HepG2 (cell line): ENCODE results near the gene ADCY9. TPM values are rescaled to one million over a fixed set of nuclear protein-coding genes. Genes with fewer than 3 reads are reported as not detected.

Experiments used
- CAMTA2 ChIP-seq: sonication (generic); formaldehyde crosslinking; IDR thresholded peaks from 2 replicates; pipeline ENCODE4 v1.4.0; 2020; ENCODE audit warnings: mild to moderate bottlenecking, missing genetic modification reagents, borderline replicate concordance
- DNMT1 ChIP-seq: sonication (generic); formaldehyde crosslinking; IDR thresholded peaks from 2 replicates; pipeline ENCODE4 v1.5.1; 2020; ENCODE audit warnings: mild to moderate bottlenecking, missing genetic modification reagents
- FOXA1 ChIP-seq, 2 experiments: fragments of 450-650 bp in 1 of 2; sonication (generic) in 1 of 2; formaldehyde crosslinking in 1 of 2; IDR thresholded peaks; 2 replicates each; pipeline versions ENCODE4 v1.4.0 to v1.6.1; 2016 to 2020; ENCODE audit warnings: missing genetic modification reagents in 1 of 2
- FOXM1 ChIP-seq: sonication (generic); formaldehyde crosslinking; IDR thresholded peaks from 2 replicates; pipeline ENCODE4 v1.5.0; 2020; ENCODE audit warnings: missing genetic modification reagents
- GPN1 ChIP-seq: sonication (generic); formaldehyde crosslinking; IDR thresholded peaks from 2 replicates; pipeline ENCODE4 v1.5.1; 2020; ENCODE audit warnings: missing genetic modification reagents, borderline replicate concordance
- JARID2 ChIP-seq: sonication (generic); formaldehyde crosslinking; IDR thresholded peaks from 2 replicates; pipeline ENCODE4 v1.8.1; 2023; ENCODE audit warnings: missing genetic modification reagents, inconsistent platforms; ENCODE audit not compliant: insufficient replicate concordance
- KLF6 ChIP-seq: IDR thresholded peaks from 2 replicates; pipeline ENCODE4 v1.8.0; 2016; ENCODE audit warnings: missing biosample characterization, missing genetic modification reagents
- SIX4 ChIP-seq: sonication (generic); formaldehyde crosslinking; IDR thresholded peaks from 2 replicates; pipeline ENCODE4 v1.4.0; 2020; ENCODE audit warnings: missing genetic modification reagents
- SKI ChIP-seq: fragments of 450-650 bp; IDR thresholded peaks from one replicate; pipeline ENCODE4 v1.6.1; 2018; ENCODE audit warnings: mild to moderate bottlenecking; ENCODE audit not compliant: partially characterized antibody
- TBL1XR1 ChIP-seq: fragments of 150-350 bp; IDR thresholded peaks from 2 replicates; pipeline ENCODE4 v1.6.1; 2014; ENCODE audit warnings: borderline replicate concordance, low read length; ENCODE audit not compliant: partially characterized antibody
- TCF7L2 ChIP-seq: IDR thresholded peaks from 2 replicates; pipeline ENCODE4 v1.6.1; 2011; ENCODE audit warnings: mild to moderate bottlenecking, low read depth, low read length, moderate library complexity
- WIZ ChIP-seq: sonication (generic); formaldehyde crosslinking; IDR thresholded peaks from 2 replicates; pipeline ENCODE4 v1.5.1; 2020; ENCODE audit warnings: mild to moderate bottlenecking, missing genetic modification reagents
- XBP1 ChIP-seq: sonication (generic); formaldehyde crosslinking; IDR thresholded peaks from 2 replicates; pipeline ENCODE4 v1.5.0; 2020; ENCODE audit warnings: missing genetic modification reagents
- ZBTB20 ChIP-seq: sonication (generic); formaldehyde crosslinking; IDR thresholded peaks from 2 replicates; pipeline ENCODE4 v1.8.1; 2023; ENCODE audit warnings: missing genetic modification reagents, low read depth, mild to moderate bottlenecking, borderline replicate concordance
- ZBTB8A ChIP-seq: sonication (generic); formaldehyde crosslinking; IDR thresholded peaks from 2 replicates; pipeline ENCODE4 v1.4.0; 2020; ENCODE audit warnings: mild to moderate bottlenecking, low read depth, missing genetic modification reagents, borderline replicate concordance
- ZNF17 ChIP-seq: sonication (generic); formaldehyde crosslinking; IDR thresholded peaks from 2 replicates; pipeline ENCODE4 v1.5.0; 2020; ENCODE audit warnings: mild to moderate bottlenecking, missing genetic modification reagents
- ZNF34 ChIP-seq: sonication (generic); formaldehyde crosslinking; IDR thresholded peaks from 2 replicates; pipeline ENCODE4 v1.4.0; 2020; ENCODE audit warnings: mild to moderate bottlenecking, missing genetic modification reagents, borderline replicate concordance
- ZNF530 ChIP-seq: sonication (generic); formaldehyde crosslinking; IDR thresholded peaks from 2 replicates; pipeline ENCODE4 v1.5.0; 2020; ENCODE audit warnings: low read depth, mild to moderate bottlenecking, missing genetic modification reagents
- ZNF598 ChIP-seq: sonication (generic); formaldehyde crosslinking; IDR thresholded peaks from 2 replicates; pipeline ENCODE4 v1.5.1; 2020; ENCODE audit warnings: mild to moderate bottlenecking, missing genetic modification reagents, borderline replicate concordance
- ZNF619 ChIP-seq: sonication (generic); formaldehyde crosslinking; IDR thresholded peaks from 2 replicates; pipeline ENCODE4 v1.4.0; 2020; ENCODE audit warnings: mild to moderate bottlenecking, missing genetic modification reagents
- ZNF775 ChIP-seq: sonication (generic); formaldehyde crosslinking; IDR thresholded peaks from 2 replicates; pipeline ENCODE4 v1.4.0; 2020; ENCODE audit warnings: missing genetic modification reagents, mild to moderate bottlenecking, moderate library complexity, borderline replicate concordance
- ZNF883 ChIP-seq: sonication (generic); formaldehyde crosslinking; IDR thresholded peaks from 2 replicates; pipeline ENCODE4 v1.5.1; 2020; ENCODE audit warnings: mild to moderate bottlenecking, missing genetic modification reagents; ENCODE audit errors: not compliant biosample characterization
- ZNF891 ChIP-seq: sonication (generic); formaldehyde crosslinking; IDR thresholded peaks from 2 replicates; pipeline ENCODE4 v1.5.0; 2020; ENCODE audit warnings: mild to moderate bottlenecking, missing genetic modification reagents
- polyA plus RNA-seq, 8 experiments: library from polyadenylated mRNA; depleted of rRNA in 3 of 8; stranded (reverse) in 7 of 8; unstranded in 1 of 8; fragments of >200 nt; fragmentation: Illumina TruSeq in 4 of 8; extraction: Trizol in 4 of 8; gene quantifications; 2 replicates each; pipeline versions ENCODE4 v1.2.1 to v1.2.3, GENCODE V29; 2011 to 2016; ENCODE audit warnings: low read depth in 4 of 8, missing spikeins in 1 of 8, mixed read lengths in 1 of 8; ENCODE audit not compliant: insufficient read depth in 1 of 8
- total RNA-seq, 5 experiments: library from RNA; depleted of rRNA; stranded (reverse); fragments of >200 nt; fragmentation: Illumina TruSeq; extraction: Trizol; gene quantifications; 2 replicates each; pipeline ENCODE4 v1.2.3, GENCODE V29; 2016; ENCODE audit warnings: low read depth in 1 of 5
- TF ChIP-seq, protein P1 (sequence below): fragments of 450-650 bp; IDR thresholded peaks from 2 replicates; pipeline ENCODE4 v1.6.1; 2017
- TF ChIP-seq, protein P2 (sequence below): sonication (generic); formaldehyde crosslinking; IDR thresholded peaks from 2 replicates; pipeline ENCODE4 v1.5.0; 2020; ENCODE audit warnings: mild to moderate bottlenecking, missing genetic modification reagents
- TF ChIP-seq, protein P3 (sequence below): sonication (generic); formaldehyde crosslinking; IDR thresholded peaks from 2 replicates; pipeline ENCODE4 v1.4.0; 2020; ENCODE audit warnings: mild to moderate bottlenecking, missing genetic modification reagents
- TF ChIP-seq, protein P4 (sequence below): sonication (generic); formaldehyde crosslinking; IDR thresholded peaks from 2 replicates; pipeline ENCODE4 v1.4.0; 2020; ENCODE audit warnings: missing genetic modification reagents; ENCODE audit errors: not compliant biosample characterization

ADCY9 gene
- total and polyA plus RNA-seq, 2 of the 13 experiments (the other 11 are each of a cell fraction or from before 2014, with no cell fraction given): 11.2 to 13.9 TPM

DNA sequence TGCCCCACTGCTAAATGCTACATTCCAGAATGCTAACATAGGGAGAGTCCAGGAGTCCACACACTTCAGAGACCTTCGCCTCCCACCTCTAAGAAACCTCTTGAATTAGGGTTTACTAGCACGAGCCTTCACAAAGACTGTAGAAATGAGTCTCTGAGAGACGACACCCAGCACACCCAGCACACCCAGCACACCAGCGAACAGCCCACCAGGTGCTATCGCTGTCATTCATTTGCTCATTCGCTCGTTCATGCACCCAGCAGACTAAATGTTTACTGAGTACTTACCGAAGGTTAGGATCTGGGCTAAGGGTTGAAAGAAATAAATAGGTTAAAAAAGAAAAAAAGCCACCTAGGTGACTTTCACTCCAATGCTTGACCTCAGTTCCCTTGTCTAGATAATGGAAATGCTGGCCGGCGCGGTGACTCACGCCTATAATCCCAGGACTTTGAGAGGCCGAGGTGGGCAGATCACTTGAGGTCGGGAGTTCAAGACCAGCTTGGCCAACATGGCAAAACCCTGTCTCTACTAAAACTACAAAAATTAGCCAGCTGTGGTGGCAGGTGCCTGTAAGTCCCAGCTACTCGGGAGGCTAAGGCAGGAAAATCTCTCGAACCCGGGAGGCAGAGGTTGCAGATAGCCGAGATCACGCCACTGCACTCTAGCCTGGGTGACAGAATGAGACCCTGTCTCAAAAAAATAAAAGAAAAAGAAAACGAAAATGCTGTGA lies 100.8 kb downstream of the ADCY9 start (continued):
- TF ChIP-seq, protein P1, sequence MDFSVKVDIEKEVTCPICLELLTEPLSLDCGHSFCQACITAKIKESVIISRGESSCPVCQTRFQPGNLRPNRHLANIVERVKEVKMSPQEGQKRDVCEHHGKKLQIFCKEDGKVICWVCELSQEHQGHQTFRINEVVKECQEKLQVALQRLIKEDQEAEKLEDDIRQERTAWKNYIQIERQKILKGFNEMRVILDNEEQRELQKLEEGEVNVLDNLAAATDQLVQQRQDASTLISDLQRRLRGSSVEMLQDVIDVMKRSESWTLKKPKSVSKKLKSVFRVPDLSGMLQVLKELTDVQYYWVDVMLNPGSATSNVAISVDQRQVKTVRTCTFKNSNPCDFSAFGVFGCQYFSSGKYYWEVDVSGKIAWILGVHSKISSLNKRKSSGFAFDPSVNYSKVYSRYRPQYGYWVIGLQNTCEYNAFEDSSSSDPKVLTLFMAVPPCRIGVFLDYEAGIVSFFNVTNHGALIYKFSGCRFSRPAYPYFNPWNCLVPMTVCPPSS: no peak
- TF ChIP-seq ZNF17: no peak
- TF ChIP-seq ZNF530 (CRISPR knock-in tag): no peak
- no peak for TF ChIP-seq JARID2 (CRISPR knock-in tag)
- TF ChIP-seq, protein P2, sequence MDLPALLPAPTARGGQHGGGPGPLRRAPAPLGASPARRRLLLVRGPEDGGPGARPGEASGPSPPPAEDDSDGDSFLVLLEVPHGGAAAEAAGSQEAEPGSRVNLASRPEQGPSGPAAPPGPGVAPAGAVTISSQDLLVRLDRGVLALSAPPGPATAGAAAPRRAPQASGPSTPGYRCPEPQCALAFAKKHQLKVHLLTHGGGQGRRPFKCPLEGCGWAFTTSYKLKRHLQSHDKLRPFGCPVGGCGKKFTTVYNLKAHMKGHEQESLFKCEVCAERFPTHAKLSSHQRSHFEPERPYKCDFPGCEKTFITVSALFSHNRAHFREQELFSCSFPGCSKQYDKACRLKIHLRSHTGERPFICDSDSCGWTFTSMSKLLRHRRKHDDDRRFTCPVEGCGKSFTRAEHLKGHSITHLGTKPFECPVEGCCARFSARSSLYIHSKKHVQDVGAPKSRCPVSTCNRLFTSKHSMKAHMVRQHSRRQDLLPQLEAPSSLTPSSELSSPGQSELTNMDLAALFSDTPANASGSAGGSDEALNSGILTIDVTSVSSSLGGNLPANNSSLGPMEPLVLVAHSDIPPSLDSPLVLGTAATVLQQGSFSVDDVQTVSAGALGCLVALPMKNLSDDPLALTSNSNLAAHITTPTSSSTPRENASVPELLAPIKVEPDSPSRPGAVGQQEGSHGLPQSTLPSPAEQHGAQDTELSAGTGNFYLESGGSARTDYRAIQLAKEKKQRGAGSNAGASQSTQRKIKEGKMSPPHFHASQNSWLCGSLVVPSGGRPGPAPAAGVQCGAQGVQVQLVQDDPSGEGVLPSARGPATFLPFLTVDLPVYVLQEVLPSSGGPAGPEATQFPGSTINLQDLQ (CRISPR knock-in tag): no peak
- no peak for TF ChIP-seq XBP1
- TF ChIP-seq DNMT1 (CRISPR knock-in tag): no peak
- TF ChIP-seq TBL1XR1: no peak
- no peak for TF ChIP-seq WIZ (CRISPR knock-in tag)
- TF ChIP-seq GPN1 (CRISPR knock-in tag): no peak
- TF ChIP-seq, protein P3, sequence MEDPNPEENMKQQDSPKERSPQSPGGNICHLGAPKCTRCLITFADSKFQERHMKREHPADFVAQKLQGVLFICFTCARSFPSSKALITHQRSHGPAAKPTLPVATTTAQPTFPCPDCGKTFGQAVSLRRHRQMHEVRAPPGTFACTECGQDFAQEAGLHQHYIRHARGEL: no peak
- TF ChIP-seq KLF6 (CRISPR knock-in tag): no peak
- TF ChIP-seq ZNF775 (CRISPR knock-in tag): no peak
- no peak for TF ChIP-seq TCF7L2
- TF ChIP-seq SIX4 (CRISPR knock-in tag): no peak
- TF ChIP-seq ZNF34: no peak
- no peak for TF ChIP-seq ZNF619 (CRISPR knock-in tag)
- no peak for TF ChIP-seq ZNF891 (CRISPR knock-in tag)
- no peak for TF ChIP-seq ZNF883 (CRISPR knock-in tag)
- peak; percentile 35 for TF ChIP-seq SKI
- no peak for TF ChIP-seq FOXM1 (CRISPR knock-in tag)
- no peak for TF ChIP-seq ZBTB20 (CRISPR knock-in tag)
- TF ChIP-seq CAMTA2 (CRISPR knock-in tag): no peak
- TF ChIP-seq, protein P4, sequence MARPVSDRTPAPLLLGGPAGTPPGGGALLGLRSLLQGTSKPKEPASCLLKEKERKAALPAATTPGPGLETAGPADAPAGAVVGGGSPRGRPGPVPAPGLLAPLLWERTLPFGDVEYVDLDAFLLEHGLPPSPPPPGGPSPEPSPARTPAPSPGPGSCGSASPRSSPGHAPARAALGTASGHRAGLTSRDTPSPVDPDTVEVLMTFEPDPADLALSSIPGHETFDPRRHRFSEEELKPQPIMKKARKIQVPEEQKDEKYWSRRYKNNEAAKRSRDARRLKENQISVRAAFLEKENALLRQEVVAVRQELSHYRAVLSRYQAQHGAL (CRISPR knock-in tag): no peak
- TF ChIP-seq ZBTB8A: no peak
- TF ChIP-seq ZNF598 (CRISPR knock-in tag): no peak
- no peak for TF ChIP-seq FOXA1 (IDR thresholded peaks at IDR 0.05)
- TF ChIP-seq FOXA1 (CRISPR knock-in tag; IDR thresholded peaks at IDR 0.05): no peak
